Measurements from ENCODE around the gene TIMM10.

GRCh38 chr11:57487920-57488659 is 42.5 kb downstream of the TIMM10 start:
- TF ChIP-seq, protein P1, sequence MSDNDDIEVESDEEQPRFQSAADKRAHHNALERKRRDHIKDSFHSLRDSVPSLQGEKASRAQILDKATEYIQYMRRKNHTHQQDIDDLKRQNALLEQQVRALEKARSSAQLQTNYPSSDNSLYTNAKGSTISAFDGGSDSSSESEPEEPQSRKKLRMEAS (IDR thresholded peaks at IDR 0.05) = no peak
- no peak for TF ChIP-seq EP300 (IDR thresholded peaks at IDR 0.05; ENCODE audit: borderline replicate concordance)
- TF ChIP-seq NFIC (IDR thresholded peaks at IDR 0.05) = no peak
- no peak for TF ChIP-seq TAF1 (IDR thresholded peaks at IDR 0.05; ENCODE audit: low read depth)
- TF ChIP-seq, protein P2, sequence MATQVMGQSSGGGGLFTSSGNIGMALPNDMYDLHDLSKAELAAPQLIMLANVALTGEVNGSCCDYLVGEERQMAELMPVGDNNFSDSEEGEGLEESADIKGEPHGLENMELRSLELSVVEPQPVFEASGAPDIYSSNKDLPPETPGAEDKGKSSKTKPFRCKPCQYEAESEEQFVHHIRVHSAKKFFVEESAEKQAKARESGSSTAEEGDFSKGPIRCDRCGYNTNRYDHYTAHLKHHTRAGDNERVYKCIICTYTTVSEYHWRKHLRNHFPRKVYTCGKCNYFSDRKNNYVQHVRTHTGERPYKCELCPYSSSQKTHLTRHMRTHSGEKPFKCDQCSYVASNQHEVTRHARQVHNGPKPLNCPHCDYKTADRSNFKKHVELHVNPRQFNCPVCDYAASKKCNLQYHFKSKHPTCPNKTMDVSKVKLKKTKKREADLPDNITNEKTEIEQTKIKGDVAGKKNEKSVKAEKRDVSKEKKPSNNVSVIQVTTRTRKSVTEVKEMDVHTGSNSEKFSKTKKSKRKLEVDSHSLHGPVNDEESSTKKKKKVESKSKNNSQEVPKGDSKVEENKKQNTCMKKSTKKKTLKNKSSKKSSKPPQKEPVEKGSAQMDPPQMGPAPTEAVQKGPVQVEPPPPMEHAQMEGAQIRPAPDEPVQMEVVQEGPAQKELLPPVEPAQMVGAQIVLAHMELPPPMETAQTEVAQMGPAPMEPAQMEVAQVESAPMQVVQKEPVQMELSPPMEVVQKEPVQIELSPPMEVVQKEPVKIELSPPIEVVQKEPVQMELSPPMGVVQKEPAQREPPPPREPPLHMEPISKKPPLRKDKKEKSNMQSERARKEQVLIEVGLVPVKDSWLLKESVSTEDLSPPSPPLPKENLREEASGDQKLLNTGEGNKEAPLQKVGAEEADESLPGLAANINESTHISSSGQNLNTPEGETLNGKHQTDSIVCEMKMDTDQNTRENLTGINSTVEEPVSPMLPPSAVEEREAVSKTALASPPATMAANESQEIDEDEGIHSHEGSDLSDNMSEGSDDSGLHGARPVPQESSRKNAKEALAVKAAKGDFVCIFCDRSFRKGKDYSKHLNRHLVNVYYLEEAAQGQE (IDR thresholded peaks at IDR 0.05; ENCODE audit: low read depth) = no peak
- no peak for TF ChIP-seq RAD21 (IDR thresholded peaks at IDR 0.05; ENCODE audit: low read depth)
- TF ChIP-seq EGR1 (IDR thresholded peaks at IDR 0.05) = no peak
- TF ChIP-seq USF1 (IDR thresholded peaks at IDR 0.05) = no peak
- no peak for TF ChIP-seq YY1 (IDR thresholded peaks at IDR 0.05; ENCODE audit: low read depth)
- no peak for TF ChIP-seq FOXM1 (IDR thresholded peaks at IDR 0.05; ENCODE audit: borderline replicate concordance, low read depth)
- no peak for TF ChIP-seq CREB1 (IDR thresholded peaks at IDR 0.05; ENCODE audit: low read depth)
- no peak for TF ChIP-seq TCF12 (IDR thresholded peaks at IDR 0.05; ENCODE audit: low read depth)
- TF ChIP-seq CEBPB (IDR thresholded peaks at IDR 0.05) = no peak
- TF ChIP-seq ZBTB7A (IDR thresholded peaks at IDR 0.05; ENCODE audit: low read depth) = no peak

Data from Ishikawa (cell line).